GM21390 (cell line): ENCODE measurements around the gene GLRX3.
A peak's percentile ranks its signal among the peaks of the same experiment; 100 is the strongest.
"Not testable (repeated sequence)": the region's sequence is repeated elsewhere in the genome, so short reads cannot be mapped to it uniquely, and the experiment has no call there.

Source experiments
- ATAC-seq: cut with Tn5 transposase; IDR thresholded peaks from one replicate; pipeline ENCODE4 v1.9.1; 2021; ENCODE audit not compliant: unreplicated experiment

The GLRX3 gene

GRCh38 chr10:130188195-130189175 lies 52.3 kb downstream of the GLRX3 start:
- no peak for ATAC-seq

- no peak for ATAC-seq
These were observed 53.4 kb downstream of the GLRX3 start for GRCh38 chr10:130189608-130190054.

- peak; percentile 90 for ATAC-seq
These were observed 54.0 kb downstream of the GLRX3 start for GRCh38 chr10:130190055-130190736.

GRCh38 chr10:130190737-130191115 lies 54.5 kb downstream of the GLRX3 start:
- no peak for ATAC-seq

GRCh38 chr10:130191380-130191779 lies 55.2 kb downstream of the GLRX3 start:
- ATAC-seq: no peak

- ATAC-seq: no peak
These were observed 56.2 kb downstream of the GLRX3 start for GRCh38 chr10:130192276-130192848.

- ATAC-seq: no peak
These were observed 56.8 kb downstream of the GLRX3 start for GRCh38 chr10:130193033-130193432.

GRCh38 chr10:130193493-130194193 lies 57.5 kb downstream of the GLRX3 start:
- no peak for ATAC-seq

GRCh38 chr10:130194194-130194990 lies 58.2 kb downstream of the GLRX3 start:
- no peak for ATAC-seq

GRCh38 chr10:130194991-130195645 lies 58.9 kb downstream of the GLRX3 start:
- ATAC-seq: no peak

GRCh38 chr10:130195746-130196294 lies 59.6 kb downstream of the GLRX3 start:
- no peak for ATAC-seq

- no peak for ATAC-seq
These were observed 60.6 kb downstream of the GLRX3 start for GRCh38 chr10:130196511-130197487.

GRCh38 chr10:130198651-130199050 lies 62.5 kb downstream of the GLRX3 start:
- ATAC-seq: no peak

GRCh38 chr10:130200179-130201042 lies 64.2 kb downstream of the GLRX3 start:
- ATAC-seq: no peak

GRCh38 chr10:130201043-130201380 lies 64.8 kb downstream of the GLRX3 start:
- ATAC-seq: no peak

- ATAC-seq: not testable (repeated sequence)
These were observed 66.0 kb downstream of the GLRX3 start for GRCh38 chr10:130202150-130202549.

- ATAC-seq: no peak
These were observed 66.9 kb downstream of the GLRX3 start for GRCh38 chr10:130202984-130203621.
